Brain microvascular endothelial cell (primary cell): ENCODE measurements around the gene SOX9.
A peak's percentile ranks its signal among the peaks of the same experiment; 100 is the strongest.

Source experiments
- DNase-seq: peaks from one replicate; pipeline ENCODE4 v3.0.0-alpha.2; 2020
- H3K27ac ChIP-seq: fragments of 250-450 bp; sonication (Bioruptor Pico); 2 replicates; pipeline ENCODE4 v1.5.1; 2020; ENCODE audit warnings: mild to moderate bottlenecking, moderate library complexity
- H3K27me3 ChIP-seq: fragments of 250-450 bp; sonication (Bioruptor Pico); replicated peaks from 2 replicates; pipeline ENCODE4 v1.5.1; 2020; ENCODE audit warnings: mild to moderate bottlenecking
- H3K36me3 ChIP-seq: fragments of 250-450 bp; sonication (Bioruptor Pico); replicated peaks from 2 replicates; pipeline ENCODE4 v1.5.1; 2020; ENCODE audit warnings: mild to moderate bottlenecking
- H3K4me3 ChIP-seq: 2 replicates; pipeline ENCODE4 v1.5.1; 2011; ENCODE audit warnings: low read depth, mild to moderate bottlenecking, control low read depth, low read length, moderate library complexity
- CTCF ChIP-seq: IDR thresholded peaks from 2 replicates; pipeline ENCODE4 v1.5.1; 2011; ENCODE audit warnings: low read depth, mild to moderate bottlenecking, moderate library complexity, low read length, control low read depth, inconsistent platforms; ENCODE audit errors: missing control alignments
- in situ Hi-C: cut with HindIII; loops from 2 replicates; pipeline ENCODE4 v1.10.0; 2017; ENCODE audit warnings: low sequenced_read_pairs, low pct_ligation_motif_present

Gene SOX9

GRCh38 chr17:72150632-72151460 is 30.0 kb downstream of the SOX9 start:
- no peak for DNase-seq
- Histone ChIP-seq H3K4me3 (no peak overlapping the region), H3K36me3 (no peaks in the 10 kb centered on the region), H3K27ac (no peak overlapping the region), H3K27me3 (no peaks in the 10 kb centered on the region)
- in situ Hi-C loops = no loop called here
- TF ChIP-seq CTCF = no peak

- Histone ChIP-seq H3K36me3 (no peaks in the 10 kb centered on the region), H3K27ac (peak overlapping the region; percentile 10), H3K4me3 (no peak overlapping the region), H3K27me3 (no peaks in the 10 kb centered on the region)
- TF ChIP-seq CTCF = no peak
- peak; percentile 80 for DNase-seq
- in situ Hi-C loops = no loop called here
Observed at GRCh38 chr17:72151565-72152386, 31.0 kb downstream of the SOX9 start.

GRCh38 chr17:72152387-72152929 is 31.6 kb downstream of the SOX9 start:
- DNase-seq = peak; percentile 19
- Histone ChIP-seq H3K27me3 (no peaks in the 10 kb centered on the region), H3K36me3 (no peaks in the 10 kb centered on the region), H3K4me3 (no peak overlapping the region), H3K27ac (no peak overlapping the region)
- in situ Hi-C loops = no loop called here
- no peak for TF ChIP-seq CTCF

- no peak for TF ChIP-seq CTCF
- H3K36me3 ChIP-seq = no peaks in the 10 kb centered on the region
- in situ Hi-C loops = no loop called here
- no peak for DNase-seq
- H3K27me3 ChIP-seq = no peaks in the 10 kb centered on the region
- H3K4me3 ChIP-seq = no peak overlapping the region
- H3K27ac ChIP-seq = no peak overlapping the region
Observed at GRCh38 chr17:72158895-72159885, 38.4 kb downstream of the SOX9 start.

GRCh38 chr17:72162569-72162968 is 41.7 kb downstream of the SOX9 start:
- TF ChIP-seq CTCF = no peak
- no peak overlapping the region for H3K4me3 ChIP-seq
- H3K27me3 ChIP-seq = no peaks in the 10 kb centered on the region
- H3K36me3 ChIP-seq = no peaks in the 10 kb centered on the region
- DNase-seq = no peak
- H3K27ac ChIP-seq = no peak overlapping the region
- in situ Hi-C loops = no loop called here
